GM21619 (cell line): Measurements from ENCODE around the gene IRGC.
A peak's percentile ranks its signal among the peaks of the same experiment; 100 is the strongest.
"Not testable (repeated sequence)": the region's sequence is repeated elsewhere in the genome, so short reads cannot be mapped to it uniquely, and the experiment has no call there.

Experiments
- ATAC-seq: cut with Tn5 transposase; IDR thresholded peaks from one replicate; pipeline ENCODE4 v1.9.1; 2021; ENCODE audit not compliant: unreplicated experiment

Gene IRGC, protein sequence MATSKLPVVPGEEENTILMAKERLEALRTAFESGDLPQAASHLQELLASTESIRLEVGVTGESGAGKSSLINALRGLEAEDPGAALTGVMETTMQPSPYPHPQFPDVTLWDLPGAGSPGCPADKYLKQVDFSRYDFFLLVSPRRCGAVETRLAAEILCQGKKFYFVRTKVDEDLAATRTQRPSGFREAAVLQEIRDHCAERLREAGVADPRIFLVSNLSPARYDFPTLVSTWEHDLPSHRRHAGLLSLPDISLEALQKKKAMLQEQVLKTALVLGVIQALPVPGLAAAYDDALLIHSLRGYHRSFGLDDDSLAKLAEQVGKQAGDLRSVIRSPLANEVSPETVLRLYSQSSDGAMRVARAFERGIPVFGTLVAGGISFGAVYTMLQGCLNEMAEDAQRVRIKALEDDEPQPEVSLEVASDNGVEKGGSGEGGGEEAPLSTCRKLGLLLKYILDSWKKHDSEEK

DNA sequence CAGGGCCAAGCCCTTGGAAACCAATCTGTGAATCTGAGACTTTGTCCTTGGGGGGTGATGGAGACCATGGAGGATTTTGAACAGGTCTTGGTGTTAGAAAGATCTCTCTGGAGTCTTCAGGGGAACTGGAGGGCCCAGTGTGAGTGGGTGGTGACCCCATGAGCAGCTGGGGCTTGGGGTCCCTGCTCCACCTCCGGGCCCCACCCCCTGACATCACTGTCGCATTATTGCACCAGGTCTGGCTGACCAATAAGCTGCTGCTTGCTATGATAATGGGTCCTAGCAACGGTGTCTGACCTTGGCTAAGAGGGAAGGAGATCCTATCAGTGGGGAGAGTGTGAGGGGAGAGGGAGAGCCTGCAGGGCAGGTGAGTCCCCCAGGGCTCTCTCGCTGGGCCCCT is at the start of gene IRGC:
IRGC (plus strand) TSS at position 301 of the 400 bp plus-strand sequence. CDS start 2,483 bp downstream, outside the sequence.
- no peak for ATAC-seq

DNA sequence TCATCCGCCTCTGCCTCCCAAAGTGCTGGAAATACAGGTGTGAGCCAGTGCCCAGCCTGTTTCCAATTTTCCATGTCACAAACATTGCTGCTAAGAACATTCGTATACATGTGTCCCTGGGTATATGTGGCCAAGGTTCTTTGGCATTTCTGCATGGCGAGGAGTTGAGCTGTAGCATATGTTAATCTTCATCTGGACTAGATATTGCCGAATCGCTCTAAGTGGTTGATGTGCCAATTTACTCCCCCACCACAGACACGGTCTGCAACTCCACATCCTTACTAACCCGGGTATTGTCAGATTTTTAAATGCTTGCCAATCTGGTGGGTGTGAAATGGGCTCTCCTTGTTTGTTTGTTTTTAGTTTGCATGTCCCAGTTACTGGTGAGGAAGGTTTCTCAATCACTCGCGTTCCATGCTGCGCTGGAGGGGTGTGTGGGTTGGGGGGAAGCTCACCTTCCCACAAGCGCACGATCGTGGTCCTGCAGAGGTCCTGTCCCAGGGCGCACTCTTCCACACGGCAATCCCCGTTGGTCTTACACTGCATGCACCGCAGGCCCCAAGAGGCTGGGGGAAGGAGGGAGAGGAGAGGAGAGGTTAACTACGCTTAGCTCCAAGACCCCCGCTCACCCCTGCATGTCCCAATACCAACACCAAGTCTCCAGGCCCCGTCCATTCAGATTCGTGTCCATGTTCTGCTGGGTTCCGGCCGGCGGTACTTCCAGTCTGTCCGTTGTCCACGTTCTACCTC is 48.6 kb upstream of the IRGC start:
- no peak for ATAC-seq

DNA sequence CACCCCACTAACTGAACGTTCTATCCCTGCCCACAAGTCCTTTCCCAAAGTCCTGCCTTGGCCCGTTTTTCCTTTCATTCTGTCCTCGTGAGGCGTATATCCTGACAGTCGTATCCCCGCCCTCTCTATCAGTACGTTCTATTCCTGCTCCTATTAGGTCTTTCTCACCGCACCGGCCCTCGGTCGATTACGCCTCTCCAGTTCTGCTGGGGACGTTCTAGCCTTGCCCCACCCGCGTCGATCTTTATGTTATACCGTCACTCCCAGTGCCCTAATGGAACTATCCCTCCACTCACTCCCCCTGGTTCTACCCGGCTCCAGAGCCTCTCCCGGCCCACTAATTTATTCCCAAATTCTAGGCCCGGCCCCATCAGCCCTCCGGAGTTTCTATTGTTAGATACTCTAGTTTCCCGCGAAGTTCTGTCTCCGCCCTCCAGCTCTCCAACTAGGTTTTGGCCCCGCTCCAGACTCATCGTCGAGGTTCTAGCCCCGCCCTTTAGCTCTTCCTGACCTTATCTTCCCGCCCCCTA is 47.9 kb upstream of the IRGC start:
- ATAC-seq = no peak

DNA sequence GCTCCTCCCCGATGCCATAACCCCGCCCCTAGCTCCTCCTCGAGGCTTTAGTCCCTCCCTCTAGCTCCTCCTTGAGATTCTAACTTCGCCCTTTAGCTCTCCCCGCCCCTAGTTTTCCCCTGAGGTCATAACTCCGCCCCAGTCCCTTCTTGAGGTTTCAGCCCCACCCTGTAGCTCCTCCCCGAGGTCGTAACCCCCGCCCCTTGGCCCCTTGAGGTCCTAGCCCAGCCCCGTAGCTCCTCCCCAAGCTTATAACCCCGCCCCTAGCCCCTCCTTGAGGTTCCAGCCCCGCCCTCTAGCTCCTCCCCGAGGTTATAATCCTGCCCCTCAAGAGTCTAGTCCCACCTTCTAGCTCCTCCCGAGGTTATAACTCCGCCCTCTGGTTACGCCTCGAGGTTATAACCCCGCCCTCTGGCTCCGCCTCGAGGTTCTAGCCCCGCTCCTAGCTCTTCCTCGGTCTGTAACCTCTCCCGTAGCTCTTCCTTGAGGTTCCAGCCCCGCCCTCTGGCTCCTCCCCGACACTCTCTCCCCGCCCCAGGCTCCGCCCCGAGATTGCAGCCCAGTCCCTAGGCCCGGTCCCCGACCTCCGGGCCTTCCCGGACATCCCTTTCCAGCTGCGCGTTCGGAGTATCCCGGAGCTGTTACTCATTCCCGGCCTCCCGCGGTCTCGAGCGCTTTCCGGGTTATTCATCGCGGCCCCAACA is 47.3 kb upstream of the IRGC start:
- peak; percentile 79 for ATAC-seq

DNA sequence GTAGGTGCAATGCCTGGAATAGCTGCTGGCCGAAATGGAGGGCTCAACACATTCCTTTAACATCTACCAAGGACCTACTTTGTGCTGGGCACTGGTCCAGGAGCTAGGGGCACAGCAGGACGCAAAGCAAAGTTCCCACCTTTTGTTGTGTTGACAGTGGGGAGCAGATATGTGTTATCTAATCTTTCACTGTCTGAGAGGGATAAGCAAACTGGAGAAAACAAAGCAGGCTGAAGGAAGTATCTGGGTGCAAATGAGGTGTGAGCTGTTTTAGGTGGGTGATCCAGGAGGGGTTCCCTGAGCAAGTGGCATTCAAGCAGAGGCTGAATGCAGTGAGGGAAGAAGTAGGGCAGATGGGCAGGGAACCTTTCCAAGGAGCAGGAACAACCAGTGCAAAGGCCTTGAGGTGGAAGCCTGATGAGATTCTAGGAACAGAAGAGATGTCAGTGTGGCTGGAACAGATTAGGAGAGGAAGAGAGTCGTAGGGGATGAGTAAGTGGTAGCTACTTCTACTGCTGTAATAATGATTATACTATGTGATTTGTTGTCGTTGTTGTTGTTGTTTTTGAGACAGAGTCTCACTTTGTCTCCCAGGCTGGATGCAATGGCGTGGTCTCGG is 43.7 kb upstream of the IRGC start:
- no peak for ATAC-seq

DNA sequence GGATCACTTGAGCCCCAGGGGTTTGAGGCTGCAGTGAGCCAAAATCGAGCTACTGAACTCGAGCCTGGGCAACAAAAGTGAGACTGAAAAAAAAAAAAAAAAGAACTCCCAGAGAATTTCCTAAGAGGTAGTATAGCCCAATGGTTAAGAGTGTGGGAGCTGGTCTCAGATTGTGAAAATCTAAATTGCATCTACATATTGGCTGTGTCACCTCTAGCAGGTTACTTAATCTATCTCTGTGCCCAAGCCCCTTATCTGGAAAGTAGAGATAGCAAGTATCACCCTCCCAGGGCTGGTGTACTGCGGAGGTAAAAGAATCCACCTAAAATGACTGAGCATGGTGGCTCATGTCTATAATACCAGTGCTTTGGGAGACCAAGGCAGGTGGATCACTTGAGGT is 42.2 kb upstream of the IRGC start:
- no peak for ATAC-seq

DNA sequence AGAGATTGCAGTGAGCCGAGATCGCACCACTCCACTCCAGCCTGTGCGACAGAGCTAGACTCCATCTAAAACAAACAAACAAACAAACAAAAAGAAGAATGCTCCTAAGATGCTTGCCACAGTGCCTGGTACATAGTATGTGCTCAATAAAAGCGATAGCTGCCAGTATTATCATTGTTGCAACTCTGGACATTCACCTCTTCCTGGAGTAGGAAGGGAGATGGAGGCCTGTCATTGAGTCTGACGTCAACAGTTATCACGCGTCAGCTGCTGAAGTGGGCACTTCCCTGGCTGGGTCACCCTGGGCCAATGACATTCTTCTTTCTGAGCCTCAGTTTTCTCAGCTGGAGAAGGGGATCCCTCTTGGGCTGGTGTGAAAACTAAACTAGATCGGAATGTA is 41.7 kb upstream of the IRGC start:
- no peak for ATAC-seq

DNA sequence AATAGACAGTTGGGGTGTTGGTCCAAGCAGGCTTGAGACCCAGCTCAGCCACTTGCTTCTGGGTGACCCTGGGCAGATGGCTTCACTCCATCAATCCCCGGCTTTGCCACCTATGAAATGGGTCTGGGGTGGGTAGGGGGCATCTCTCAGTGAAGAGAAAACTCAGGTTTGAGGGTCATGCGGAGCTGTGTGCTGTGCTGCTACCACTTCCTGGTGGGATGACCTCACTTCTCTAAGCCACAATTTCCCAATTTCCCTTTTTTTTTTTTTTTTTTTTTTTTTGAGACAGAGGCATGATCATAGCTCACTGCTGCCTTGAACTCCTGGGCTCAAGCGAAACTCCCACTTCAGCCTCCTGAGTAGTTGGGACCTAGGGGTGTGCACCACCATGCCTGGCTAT is 41.3 kb upstream of the IRGC start:
- no peak for ATAC-seq

DNA sequence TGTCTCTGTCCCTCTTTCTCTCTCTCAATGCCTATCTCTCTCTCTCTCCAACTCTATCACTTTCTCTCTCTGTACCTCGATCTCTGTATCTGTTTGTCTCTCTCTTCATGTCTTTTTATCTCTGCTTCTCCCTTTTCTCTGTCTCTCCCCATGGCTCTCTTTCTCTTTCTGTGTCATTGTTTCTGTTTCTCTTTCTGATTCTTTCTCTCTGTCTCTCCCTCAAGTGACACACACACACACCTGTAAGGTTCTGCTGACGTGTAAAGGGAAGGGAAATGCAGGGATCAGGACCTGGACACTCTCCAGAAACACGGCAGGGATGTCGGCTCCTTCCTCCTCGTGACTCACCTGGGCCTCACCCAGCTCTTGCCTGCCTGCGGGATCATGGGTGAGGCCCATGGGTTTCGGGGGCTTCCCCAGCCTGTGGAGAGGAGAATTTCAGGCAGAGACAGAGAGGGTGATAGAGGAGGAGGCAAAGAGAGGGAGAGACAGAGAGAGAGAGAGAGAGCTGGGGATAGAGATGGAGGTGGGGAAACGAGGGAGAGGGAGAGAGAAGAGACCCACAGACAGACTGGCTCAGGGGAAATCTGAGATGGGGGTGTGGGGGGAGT is 40.5 kb upstream of the IRGC start:
- ATAC-seq = peak; percentile 60

DNA sequence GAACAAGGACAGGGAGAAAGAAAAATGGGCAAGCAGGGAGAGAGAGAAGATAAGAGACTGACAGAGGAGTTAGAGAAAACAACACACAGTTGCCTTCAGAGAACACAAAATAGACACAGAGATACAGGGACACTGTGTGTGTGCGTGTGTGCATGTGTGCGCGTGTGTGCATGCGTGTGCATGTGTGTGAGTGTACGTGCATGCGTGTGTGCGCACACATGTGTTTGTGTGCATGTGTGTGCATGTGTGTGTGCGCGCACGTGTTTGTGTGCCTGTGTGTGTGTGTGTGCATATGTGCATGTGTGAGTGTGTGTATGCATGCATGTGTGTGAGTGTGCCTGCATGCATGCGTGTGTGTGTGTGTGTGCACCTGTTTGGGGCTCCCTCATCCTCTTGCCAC is 40.0 kb upstream of the IRGC start:
- no peak for ATAC-seq

DNA sequence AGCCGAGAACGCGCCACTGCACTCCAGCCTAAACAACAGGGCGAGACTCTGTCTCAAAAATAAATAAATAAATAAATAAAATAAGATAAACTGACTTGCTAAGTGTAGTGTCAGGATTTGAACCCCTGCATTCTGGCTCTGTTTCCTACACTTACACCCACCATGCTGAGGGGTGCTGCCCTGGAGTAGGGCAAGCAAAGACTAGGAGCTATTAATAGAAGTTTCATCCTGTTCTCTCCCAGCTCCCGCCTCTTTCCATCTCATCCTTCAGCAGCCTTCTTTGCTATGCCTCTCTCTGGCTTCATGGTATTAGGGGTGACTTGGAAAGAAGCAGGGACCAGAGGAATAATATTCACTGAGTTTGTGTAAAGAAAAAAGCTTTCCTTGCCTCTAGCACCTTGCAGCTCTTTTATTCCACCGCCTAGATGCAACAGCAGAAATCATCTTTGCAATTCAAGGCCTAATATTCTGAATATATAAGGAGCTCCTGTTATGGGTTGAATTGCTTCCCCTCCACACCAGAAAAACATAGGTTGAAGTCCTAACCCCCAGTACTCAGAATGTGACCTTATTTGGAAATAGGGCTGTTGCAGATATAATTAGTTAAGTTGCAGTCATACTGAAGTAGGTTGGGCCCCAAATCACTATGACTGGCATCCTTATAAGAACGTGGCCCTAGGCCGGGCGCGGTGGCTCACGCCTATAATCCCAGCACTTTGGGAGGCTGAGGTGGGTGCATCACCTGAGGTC is 37.2 kb upstream of the IRGC start:
- ATAC-seq = no peak

DNA sequence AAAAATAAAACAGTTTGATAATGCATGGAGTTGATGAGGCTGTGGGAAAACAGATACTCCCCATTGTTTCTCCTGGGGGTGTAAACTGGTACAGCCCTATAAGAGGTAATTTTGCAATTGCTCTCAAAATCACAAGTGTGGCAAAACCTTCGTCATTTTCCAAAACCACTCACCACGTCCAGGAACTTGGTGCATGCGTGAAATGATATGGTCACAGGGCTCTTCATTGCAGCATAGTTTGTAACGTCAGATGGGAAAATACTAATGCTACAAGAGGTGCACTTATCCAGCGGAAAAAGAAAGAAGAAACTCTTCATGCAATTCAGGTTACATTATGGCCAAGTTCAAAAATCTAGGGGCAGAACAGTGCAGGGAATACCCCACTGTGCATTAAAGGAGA is 34.1 kb upstream of the IRGC start:
- no peak for ATAC-seq

DNA sequence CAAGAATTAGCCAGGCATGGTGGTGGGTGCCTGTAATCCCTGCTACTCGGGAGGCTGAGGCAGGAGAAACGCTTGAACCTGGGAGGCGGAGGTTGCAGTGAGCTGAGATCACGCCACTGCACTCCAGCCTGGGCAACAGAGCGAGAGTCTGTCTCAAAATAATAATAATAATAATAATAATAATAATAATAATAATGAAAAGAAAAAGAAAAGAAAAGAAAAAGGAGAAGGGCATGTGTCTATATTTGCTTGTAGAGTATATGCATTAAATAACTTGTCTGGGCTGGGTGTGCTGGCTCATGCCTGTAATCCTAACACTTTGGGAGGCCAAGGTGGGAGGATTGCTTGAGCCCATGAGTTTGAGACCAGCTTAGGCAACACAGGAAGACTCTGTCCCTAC is 33.6 kb upstream of the IRGC start:
- not testable (repeated sequence) for ATAC-seq

DNA sequence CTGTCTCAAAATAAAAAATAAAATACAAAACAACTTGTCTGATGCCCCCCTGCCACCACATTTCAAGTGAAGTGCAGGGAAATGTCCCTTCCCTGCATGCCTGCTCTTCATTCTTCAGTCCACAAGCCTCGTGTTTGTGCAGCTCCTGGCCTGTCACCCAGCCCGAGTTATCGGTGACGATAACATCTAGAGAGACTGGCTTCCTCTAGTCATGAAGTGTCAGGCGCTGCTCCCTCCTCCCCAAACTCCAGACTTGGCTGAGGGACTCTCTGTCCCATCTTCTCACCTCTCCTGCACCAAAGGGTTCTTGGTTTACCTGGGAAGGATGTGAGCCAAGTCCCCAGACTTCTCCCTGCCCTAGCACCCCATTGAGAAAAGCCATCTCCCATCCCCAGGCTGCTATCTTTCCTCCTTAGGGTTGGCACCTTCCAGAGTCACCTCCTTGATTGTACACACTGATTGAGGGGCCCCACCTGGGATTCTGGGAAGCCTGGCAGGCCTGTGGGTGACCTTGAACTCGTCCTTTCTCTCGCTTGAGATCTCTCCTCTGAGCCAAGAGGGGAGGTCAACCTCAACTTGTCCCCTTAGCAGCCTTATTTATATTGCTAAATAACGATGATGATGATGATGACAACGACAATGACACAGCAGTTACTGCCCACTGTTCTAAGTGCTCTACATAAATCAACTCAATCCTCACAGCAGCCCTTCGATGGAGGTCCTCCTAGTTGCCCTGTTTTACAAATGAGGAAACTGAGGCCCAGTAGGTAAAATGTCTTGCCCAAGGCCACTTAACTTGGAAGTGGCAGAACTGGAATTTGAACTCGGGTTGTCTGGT is 32.8 kb upstream of the IRGC start:
- ATAC-seq = no peak

DNA sequence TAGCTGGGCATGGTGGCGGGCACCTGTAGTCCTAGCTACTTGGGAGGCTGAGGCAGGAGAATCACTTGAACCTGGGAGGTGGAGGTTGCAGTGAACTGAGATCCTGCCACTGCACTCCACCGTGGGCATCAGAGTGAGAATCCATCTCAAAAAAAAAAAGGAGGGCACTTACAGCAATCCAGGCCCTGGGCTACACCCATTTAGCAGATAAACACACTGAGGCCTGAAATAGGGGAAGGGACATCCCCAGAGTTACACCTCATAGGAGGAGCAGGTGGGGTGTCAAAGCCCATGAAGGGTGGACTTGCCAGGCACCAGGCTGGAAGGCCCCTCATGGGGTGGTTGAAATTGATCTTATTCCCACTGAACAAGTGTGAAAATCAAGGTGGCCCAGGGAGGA is 32.0 kb upstream of the IRGC start:
- ATAC-seq = no peak

DNA sequence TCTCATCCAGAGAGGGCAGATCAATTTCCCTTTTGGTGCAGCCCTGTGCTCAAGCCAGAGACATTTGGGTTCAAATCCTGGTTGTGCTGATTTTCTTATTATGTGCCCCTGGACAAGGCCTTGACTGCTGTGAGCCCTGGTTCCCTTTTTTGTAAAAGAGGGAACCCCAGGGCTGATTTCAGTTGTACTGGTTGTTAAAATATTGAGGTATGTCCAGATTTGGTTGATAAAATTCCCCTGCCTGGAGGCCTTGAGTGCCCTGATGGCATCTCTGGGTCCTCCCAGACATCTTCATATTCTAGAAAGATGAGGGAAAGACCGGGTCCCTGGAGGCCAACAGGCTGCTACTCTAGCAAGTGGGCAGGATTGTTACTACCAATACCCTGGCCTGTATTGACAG is 31.6 kb upstream of the IRGC start:
- ATAC-seq = no peak

DNA sequence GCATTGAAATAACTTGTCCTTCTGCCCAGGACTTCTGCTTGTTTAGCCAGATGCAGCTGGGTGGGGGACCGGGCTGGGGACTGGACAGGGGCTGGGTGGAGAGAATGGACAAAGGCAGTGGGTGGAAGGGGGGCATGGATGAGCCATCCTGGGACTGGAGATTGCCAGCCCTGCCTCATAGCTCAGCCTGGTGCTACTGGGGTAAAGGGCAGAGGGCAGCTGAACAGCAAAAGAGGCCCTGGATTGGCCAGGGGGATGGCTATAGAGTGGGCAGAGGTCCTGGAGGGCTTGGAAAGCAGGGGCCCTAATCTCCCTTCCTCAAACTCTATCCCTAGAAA is 28.2 kb upstream of the IRGC start:
- ATAC-seq = no peak

DNA sequence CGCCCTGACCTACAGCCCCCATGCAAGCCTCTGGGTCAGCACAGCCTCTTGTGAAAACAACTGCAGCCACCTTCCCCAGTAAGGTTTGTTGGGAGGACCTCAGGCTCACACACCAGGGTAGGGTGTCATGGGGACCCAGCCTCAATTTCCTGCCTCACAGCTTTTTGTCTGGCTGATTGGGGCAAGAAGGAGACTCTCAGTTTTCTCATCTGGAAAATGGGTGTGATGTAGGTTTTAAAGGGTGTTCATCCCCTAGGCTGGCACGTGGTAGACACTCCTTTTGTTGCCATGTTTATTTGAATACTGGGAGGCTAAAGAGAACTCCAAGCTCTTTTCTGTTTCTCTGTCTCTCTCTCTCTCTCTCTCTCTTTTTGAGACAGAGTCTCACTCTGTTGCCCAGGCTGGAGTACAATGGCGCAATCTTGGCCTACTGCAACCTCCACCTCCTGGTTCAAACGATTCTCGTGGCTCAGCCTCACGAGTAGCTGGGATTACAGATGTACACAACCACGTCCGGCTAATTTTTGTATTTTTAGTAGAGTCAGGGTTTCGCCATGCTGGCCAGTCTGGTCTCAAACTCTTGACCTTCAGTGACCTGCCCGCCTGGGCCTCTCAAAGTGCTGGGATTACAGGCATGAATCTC is 27.7 kb upstream of the IRGC start:
- no peak for ATAC-seq

DNA sequence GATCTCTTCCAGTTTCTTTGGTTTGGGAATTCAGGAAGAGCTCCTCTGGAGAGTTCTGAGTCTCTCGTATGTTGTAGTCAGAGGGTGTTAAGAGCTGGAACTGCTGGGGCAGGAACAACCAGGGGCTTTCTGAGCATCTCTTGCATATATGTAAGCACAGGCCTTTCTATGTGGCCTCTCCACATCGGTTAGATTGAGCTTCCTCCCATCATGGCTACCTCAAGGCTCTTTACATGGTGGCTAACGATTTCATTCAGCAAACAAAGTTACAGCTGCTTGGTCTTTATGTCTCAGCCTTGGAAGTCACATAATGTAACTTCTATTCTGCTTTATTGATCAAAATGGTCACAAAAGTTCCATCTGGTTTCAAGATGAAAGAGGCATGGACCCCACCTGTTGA is 25.4 kb upstream of the IRGC start:
- ATAC-seq = no peak
